ENCODE measurements around the gene FOCAD.
"Not testable (repeated sequence)": the region's sequence is repeated elsewhere in the genome, so short reads cannot be mapped to it uniquely, and the experiment has no call there.

FOCAD gene

GRCh38 chr9:20646656-20647055, 37.4 kb upstream of the FOCAD start:
- in situ Hi-C loops (cut with HindIII; ENCODE audit: low sequenced_read_pairs), result no loop called here
- TF ChIP-seq CTCF (IDR thresholded peaks at IDR 0.05; ENCODE audit: low read depth, low read length, missing control alignments), result no peak
- DNase-seq (ENCODE audit: low read depth), result no peak
- no peak overlapping the region for H3K4me3 ChIP-seq (ENCODE audit: low read depth, low read length)

- in situ Hi-C loops (cut with HindIII; ENCODE audit: low sequenced_read_pairs), result no loop called here
- DNase-seq (ENCODE audit: low read depth), result no peak
- H3K4me3 ChIP-seq (ENCODE audit: low read depth, low read length), result no peak overlapping the region
- TF ChIP-seq CTCF (IDR thresholded peaks at IDR 0.05; ENCODE audit: low read depth, low read length, missing control alignments), result no peak
Measured at GRCh38 chr9:20649381-20649780, 34.7 kb upstream of the FOCAD start.

GRCh38 chr9:20650313-20650712, 33.7 kb upstream of the FOCAD start:
- no peak overlapping the region for H3K4me3 ChIP-seq (ENCODE audit: low read depth, low read length)
- no peak for DNase-seq (ENCODE audit: low read depth)
- TF ChIP-seq CTCF (IDR thresholded peaks at IDR 0.05; ENCODE audit: low read depth, low read length, missing control alignments), result no peak
- in situ Hi-C loops (cut with HindIII; ENCODE audit: low sequenced_read_pairs), result no loop called here

DNA sequence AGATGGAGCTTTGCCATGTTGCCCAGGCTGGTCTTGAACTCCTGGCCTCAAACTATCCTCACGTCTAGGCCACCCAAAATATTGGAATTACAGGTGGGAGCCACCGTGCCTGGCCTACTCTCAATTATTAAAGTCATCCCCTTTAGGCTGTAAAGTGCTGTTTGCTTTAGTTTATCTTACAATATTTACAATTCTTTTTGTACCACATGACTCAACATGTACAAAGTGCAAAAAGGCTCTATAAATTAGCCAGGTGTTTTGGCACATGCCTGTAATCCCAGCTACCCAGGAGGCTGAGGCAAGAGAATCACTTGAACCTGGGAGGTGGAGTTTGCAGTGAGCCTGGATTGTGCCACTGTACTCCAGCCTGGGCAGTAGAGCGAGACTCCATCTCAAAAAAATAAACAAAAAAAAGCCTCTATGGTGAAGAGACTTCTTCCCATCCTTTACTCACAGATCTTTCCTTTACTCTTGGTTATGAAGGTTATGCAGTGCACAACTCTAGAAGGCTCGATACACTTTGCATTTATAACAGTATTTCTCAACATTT, 33.2 kb upstream of the FOCAD start:
- in situ Hi-C loops (cut with HindIII; ENCODE audit: low sequenced_read_pairs), result no loop called here

GRCh38 chr9:20651939-20652338, 32.1 kb upstream of the FOCAD start:
- TF ChIP-seq CTCF (IDR thresholded peaks at IDR 0.05; ENCODE audit: low read depth, low read length, missing control alignments), result no peak
- in situ Hi-C loops (cut with HindIII; ENCODE audit: low sequenced_read_pairs), result no loop called here
- no peak for DNase-seq (ENCODE audit: low read depth)
- no peak overlapping the region for H3K4me3 ChIP-seq (ENCODE audit: low read depth, low read length)

More for the DNA sequence above, 33.2 kb upstream of the FOCAD start:
- H3K4me3 ChIP-seq (ENCODE audit: low read depth, low read length), result no peak overlapping the region
- TF ChIP-seq CTCF (IDR thresholded peaks at IDR 0.05; ENCODE audit: low read depth, low read length, missing control alignments), result no peak
- DNase-seq (ENCODE audit: low read depth), result no peak

GRCh38 chr9:20658246-20658667, 25.8 kb upstream of the FOCAD start:
- H3K4me3 ChIP-seq (ENCODE audit: low read depth, low read length), result peak overlapping the region; percentile 48
- in situ Hi-C loops (cut with HindIII; ENCODE audit: low sequenced_read_pairs); DNase-seq (ENCODE audit: low read depth): not testable (repeated sequence)

GRCh38 chr9:20658677-20659473, 25.2 kb upstream of the FOCAD start:
- in situ Hi-C loops (cut with HindIII; ENCODE audit: low sequenced_read_pairs), result no loop called here
- no peak for DNase-seq (ENCODE audit: low read depth)
- peak overlapping the region; percentile 48 for H3K4me3 ChIP-seq (ENCODE audit: low read depth, low read length)
- no peak for TF ChIP-seq CTCF (IDR thresholded peaks at IDR 0.05; ENCODE audit: low read depth, low read length, missing control alignments)
